Measurements from ENCODE around the gene TFRC.
A peak's percentile ranks its signal among the peaks of the same experiment; 100 is the strongest.

- TF ChIP-seq CTCF (IDR thresholded peaks at IDR 0.05): no peak
- peak in 1 of 4 donors; percentile 10 for TF ChIP-seq POLR2AphosphoS5 (IDR thresholded peaks at IDR 0.05)
Observed at GRCh38 chr3:196120291-196120951, 38.5 kb upstream of the TFRC start.
